Loucy (cell line): ENCODE data around the gene POU2F2.

ENCODE experiments used
- H2AFZ ChIP-seq: fragments of 200-600 bp; sonication (generic); 2 replicates; pipeline ENCODE4 v1.6.0; 2016; ENCODE audit warnings: antibody characterized with exemption, mild to moderate bottlenecking, low read length, moderate library complexity
- H3F3A ChIP-seq: fragments of 200-600 bp; 2 replicates; pipeline ENCODE4 v1.6.0; 2016; ENCODE audit warnings: antibody characterized with exemption, low read depth, mild to moderate bottlenecking
- H3K27me3 ChIP-seq: fragments of 200-600 bp; sonication (generic); 2 replicates; pipeline ENCODE4 v1.6.1; 2014; ENCODE audit warnings: low read length, mild to moderate bottlenecking; ENCODE audit not compliant: insufficient read depth, poor library complexity, severe bottlenecking
- H3K36me3 ChIP-seq: fragments of 200-600 bp; sonication (generic); 2 replicates; pipeline ENCODE4 v1.6.1; 2016; ENCODE audit warnings: low read length; ENCODE audit not compliant: insufficient read depth
- H3K4me1 ChIP-seq: fragments of 200-600 bp; sonication (generic); 2 replicates; pipeline ENCODE4 v1.5.1; 2014; ENCODE audit warnings: low read length, mild to moderate bottlenecking; ENCODE audit not compliant: insufficient read depth, poor library complexity, severe bottlenecking
- H3K4me2 ChIP-seq: fragments of 200-600 bp; sonication (generic); 2 replicates; pipeline ENCODE4 v1.6.0; 2014; ENCODE audit warnings: antibody characterized with exemption, low read length, low read depth, mild to moderate bottlenecking; ENCODE audit not compliant: poor library complexity, severe bottlenecking
- H3K4me3 ChIP-seq: fragments of 200-600 bp; sonication (generic); 2 replicates; pipeline ENCODE4 v1.5.1; 2014; ENCODE audit warnings: low read length, mild to moderate bottlenecking, mixed read lengths; ENCODE audit not compliant: poor library complexity, severe bottlenecking
- H3K79me2 ChIP-seq: fragments of 200-600 bp; sonication (generic); 2 replicates; pipeline ENCODE4 v1.6.1; 2014; ENCODE audit warnings: low read length; ENCODE audit not compliant: insufficient read depth
- H3K9ac ChIP-seq: fragments of 200-600 bp; sonication (generic); 2 replicates; pipeline ENCODE4 v1.6.0; 2014; ENCODE audit warnings: mild to moderate bottlenecking, low read depth, low read length, moderate library complexity; ENCODE audit not compliant: poor library complexity, severe bottlenecking
- H3K9me2 ChIP-seq: fragments of 200-600 bp; sonication (generic); replicated peaks from 2 replicates; pipeline ENCODE4 v1.6.1; 2016; ENCODE audit warnings: low read depth, low read length, mixed read lengths
- H3K9me3 ChIP-seq: fragments of 200-600 bp; sonication (generic); 2 replicates; pipeline ENCODE4 v1.6.1; 2014; ENCODE audit warnings: mild to moderate bottlenecking, antibody characterized with exemption, low read length, low read depth; ENCODE audit not compliant: insufficient read depth
- H4K20me1 ChIP-seq: fragments of 200-600 bp; sonication (generic); 2 replicates; pipeline ENCODE4 v1.6.0; 2014; ENCODE audit warnings: antibody characterized with exemption, low read length, mild to moderate bottlenecking; ENCODE audit not compliant: insufficient read depth, poor library complexity, severe bottlenecking
- EZH2phosphoT487 ChIP-seq: fragments of 200-600 bp; IDR thresholded peaks from 2 replicates; pipeline ENCODE4 v1.6.1; 2018; ENCODE audit warnings: antibody characterized with exemption, mild to moderate bottlenecking, moderate library complexity, borderline replicate concordance
- TF ChIP-seq, protein P1 (sequence below): fragments of 200-600 bp; sonication (generic); conservative IDR thresholded peaks from 2 replicates; pipeline ENCODE4 v1.5.1; 2014; ENCODE audit warnings: mild to moderate bottlenecking, antibody characterized with exemption, low read length

POU2F2 gene

DNA sequence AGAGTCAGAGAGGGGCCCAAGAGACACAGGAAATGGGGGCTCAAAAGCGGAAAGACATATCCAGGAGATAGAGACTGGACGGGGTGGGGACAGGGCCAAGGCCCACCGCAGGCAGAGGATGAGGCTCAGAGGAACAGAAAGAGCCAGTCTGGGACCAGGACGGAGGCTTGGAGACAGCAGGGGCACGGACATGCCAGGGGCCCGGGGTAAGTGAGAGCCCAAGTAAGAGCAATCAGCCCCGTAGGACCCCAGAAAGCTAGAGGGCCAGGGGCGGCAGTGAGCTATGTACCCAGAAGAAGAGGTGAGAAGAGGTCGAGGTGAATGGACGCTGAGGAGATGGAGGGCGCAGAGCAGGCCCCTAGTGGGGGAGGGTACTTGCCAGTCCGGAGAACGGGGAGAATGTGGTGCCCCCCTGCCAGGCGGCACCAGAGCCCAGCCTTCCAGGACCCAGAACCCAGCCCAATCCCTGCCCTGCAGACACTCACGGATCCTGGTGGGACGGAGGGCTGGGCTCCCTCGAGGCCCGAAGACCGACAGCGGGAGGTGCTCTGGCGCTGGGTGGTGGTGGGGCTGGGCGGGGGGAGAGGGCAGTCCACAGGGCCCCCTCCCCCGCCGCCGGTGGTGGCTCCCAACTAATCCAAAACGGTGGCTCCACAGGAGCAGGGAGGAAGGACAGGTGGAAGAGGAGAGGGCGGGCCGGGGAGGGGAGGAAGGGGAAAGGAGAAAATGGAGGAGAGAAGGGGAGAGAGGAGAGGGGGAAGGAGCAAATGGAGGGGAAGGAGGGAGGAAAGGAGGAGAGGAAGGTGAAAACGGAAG is 63.3 kb downstream of the POU2F2 start:
- Histone ChIP-seq H3F3A (no peaks in the 10 kb centered on the region), H3K27me3 (no peaks in the 10 kb centered on the region), H3K9ac (no peak overlapping the region), H3K9me2 (no peaks in the 10 kb centered on the region), H3K79me2 (no peaks in the 10 kb centered on the region), H4K20me1 (no peaks in the 10 kb centered on the region), H3K4me3 (no peak overlapping the region), H3K4me2 (no peak overlapping the region), H3K9me3 (no peaks in the 10 kb centered on the region), H2AFZ (no peak overlapping the region), H3K36me3 (no peaks in the 10 kb centered on the region), H3K4me1 (no peaks in the 10 kb centered on the region)
- TF ChIP-seq EZH2phosphoT487 = no peak
- TF ChIP-seq, protein P1, sequence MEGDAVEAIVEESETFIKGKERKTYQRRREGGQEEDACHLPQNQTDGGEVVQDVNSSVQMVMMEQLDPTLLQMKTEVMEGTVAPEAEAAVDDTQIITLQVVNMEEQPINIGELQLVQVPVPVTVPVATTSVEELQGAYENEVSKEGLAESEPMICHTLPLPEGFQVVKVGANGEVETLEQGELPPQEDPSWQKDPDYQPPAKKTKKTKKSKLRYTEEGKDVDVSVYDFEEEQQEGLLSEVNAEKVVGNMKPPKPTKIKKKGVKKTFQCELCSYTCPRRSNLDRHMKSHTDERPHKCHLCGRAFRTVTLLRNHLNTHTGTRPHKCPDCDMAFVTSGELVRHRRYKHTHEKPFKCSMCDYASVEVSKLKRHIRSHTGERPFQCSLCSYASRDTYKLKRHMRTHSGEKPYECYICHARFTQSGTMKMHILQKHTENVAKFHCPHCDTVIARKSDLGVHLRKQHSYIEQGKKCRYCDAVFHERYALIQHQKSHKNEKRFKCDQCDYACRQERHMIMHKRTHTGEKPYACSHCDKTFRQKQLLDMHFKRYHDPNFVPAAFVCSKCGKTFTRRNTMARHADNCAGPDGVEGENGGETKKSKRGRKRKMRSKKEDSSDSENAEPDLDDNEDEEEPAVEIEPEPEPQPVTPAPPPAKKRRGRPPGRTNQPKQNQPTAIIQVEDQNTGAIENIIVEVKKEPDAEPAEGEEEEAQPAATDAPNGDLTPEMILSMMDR = no peak

DNA sequence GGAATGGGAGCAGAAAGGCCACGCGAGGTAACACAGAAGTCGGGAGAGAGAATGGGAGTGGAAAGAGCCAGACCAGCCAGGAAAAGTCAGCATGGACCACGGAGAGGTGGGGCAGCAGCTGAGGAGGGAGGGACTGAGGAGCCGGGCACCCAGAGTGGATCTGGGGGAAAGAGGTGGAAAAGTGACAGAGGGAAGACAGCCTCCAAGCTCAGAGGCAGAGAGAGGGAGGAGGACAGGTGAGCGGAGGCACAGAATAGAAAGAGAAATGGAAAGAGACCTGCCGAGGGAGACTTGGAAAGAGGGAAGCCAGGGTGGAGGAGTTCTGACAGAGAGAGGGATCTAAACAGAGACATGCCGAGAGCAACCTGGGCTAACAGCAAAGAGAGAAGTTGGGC is 63.9 kb downstream of the POU2F2 start:
- H2AFZ ChIP-seq = no peak overlapping the region
- no peaks in the 10 kb centered on the region for H3K36me3 ChIP-seq
- no peak overlapping the region for H3K9ac ChIP-seq
- no peaks in the 10 kb centered on the region for H3K4me1 ChIP-seq
- no peaks in the 10 kb centered on the region for H3F3A ChIP-seq
- H4K20me1 ChIP-seq = no peaks in the 10 kb centered on the region
- H3K4me2 ChIP-seq = no peak overlapping the region
- H3K9me3 ChIP-seq = no peaks in the 10 kb centered on the region
- no peaks in the 10 kb centered on the region for H3K9me2 ChIP-seq
- no peaks in the 10 kb centered on the region for H3K27me3 ChIP-seq
- TF ChIP-seq, protein P1 = no peak
- TF ChIP-seq EZH2phosphoT487 = no peak
- H3K4me3 ChIP-seq = no peak overlapping the region
- no peaks in the 10 kb centered on the region for H3K79me2 ChIP-seq

DNA sequence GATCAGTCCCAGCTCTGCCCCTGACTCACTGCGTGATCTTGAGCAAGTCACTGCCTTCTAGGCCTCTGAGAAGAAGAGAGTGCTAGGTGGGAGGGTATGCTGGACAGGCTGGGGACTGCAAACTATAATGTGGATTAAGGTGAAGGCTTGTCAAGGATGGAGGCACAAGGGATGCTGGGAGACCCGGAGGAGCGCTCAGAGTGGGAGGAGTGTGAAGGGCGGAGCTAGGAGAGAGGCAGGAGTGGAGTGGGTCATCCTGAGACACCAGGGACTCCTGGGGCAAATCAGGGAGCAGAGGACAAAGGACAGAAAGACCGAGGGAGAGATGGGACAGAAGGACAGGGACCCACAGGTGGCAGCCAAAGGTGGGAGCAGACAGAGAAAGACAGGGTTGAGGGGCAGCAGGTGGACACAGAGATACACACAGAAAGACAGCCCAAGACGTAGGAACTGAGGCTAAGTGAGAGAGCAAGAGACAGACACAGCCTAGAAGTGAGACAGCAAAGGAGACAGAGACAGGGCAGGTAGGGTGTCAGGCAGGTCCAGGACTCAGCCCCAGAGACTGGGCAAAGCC is 64.8 kb downstream of the POU2F2 start:
- Histone ChIP-seq H3K4me3 (no peak overlapping the region), H3K4me1 (no peaks in the 10 kb centered on the region), H3K9ac (no peak overlapping the region), H2AFZ (no peak overlapping the region), H3K79me2 (no peaks in the 10 kb centered on the region), H4K20me1 (no peaks in the 10 kb centered on the region), H3K9me2 (no peaks in the 10 kb centered on the region), H3K9me3 (no peaks in the 10 kb centered on the region), H3K36me3 (no peaks in the 10 kb centered on the region), H3K27me3 (no peaks in the 10 kb centered on the region), H3K4me2 (no peak overlapping the region), H3F3A (no peaks in the 10 kb centered on the region)
- TF ChIP-seq, protein P1 = no peak
- TF ChIP-seq EZH2phosphoT487 = no peak
